ENCODE results near the gene LPP.

- TF ChIP-seq POLR2A (IDR thresholded peaks at IDR 0.05) (no peak), CTCF (IDR thresholded peaks at IDR 0.05) (no peak)
Observed at GRCh38 chr3:188394623-188395022, 240.7 kb downstream of the LPP start.

Data from right lobe of liver (tissue), 4 donors.